Neural crest cell (in vitro differentiated cells): ENCODE data around the gene LAPTM5. TPM values are rescaled to one million over a fixed set of nuclear protein-coding genes. Genes with fewer than 3 reads are reported as not detected.
"Not testable (repeated sequence)": the region's sequence is repeated elsewhere in the genome, so short reads cannot be mapped to it uniquely, and the experiment has no call there.

Experiments used
- DNase-seq: peaks from one replicate; pipeline ENCODE4 v3.0.0; 2021; ENCODE audit warnings: low read depth, mixed read lengths, low spot score
- H3K27ac Mint-ChIP-seq: one replicate; pipeline ENCODE4 v1.8.0; 2021; ENCODE audit warnings: mild to moderate bottlenecking, mixed read lengths; ENCODE audit not compliant: unreplicated experiment
- H3K27me3 Mint-ChIP-seq: 2 replicates; pipeline ENCODE4 v1.8.0; 2021; ENCODE audit warnings: low read depth, mild to moderate bottlenecking, mixed read lengths
- H3K36me3 Mint-ChIP-seq: 2 replicates; pipeline ENCODE4 v1.8.0; 2021; ENCODE audit warnings: low read depth, mild to moderate bottlenecking, mixed read lengths
- H3K4me1 Mint-ChIP-seq: 2 replicates; pipeline ENCODE4 v1.8.0; 2021; ENCODE audit warnings: mixed read lengths
- H3K4me3 Mint-ChIP-seq: one replicate; pipeline ENCODE4 v1.8.0; 2021; ENCODE audit warnings: mild to moderate bottlenecking, mixed read lengths
- H3K9me3 Mint-ChIP-seq: 2 replicates; pipeline ENCODE4 v1.8.0; 2021; ENCODE audit warnings: mixed read lengths
- total RNA-seq: library from RNA; stranded (reverse); gene quantifications from 2 replicates; pipeline ENCODE4 v1.2.1, GENCODE V29; 2021
- TF ChIP-seq, protein P1 (sequence below): fragments of 200-600 bp; sonication (generic); conservative IDR thresholded peaks from 2 replicates; pipeline ENCODE4 v1.5.0; 2021; ENCODE audit warnings: antibody characterized with exemption, mild to moderate bottlenecking

LAPTM5 gene
- total RNA-seq, 1 donor from 2014 or later, result 1.5 TPM

- no peak overlapping the region for H3K4me3 Mint-ChIP-seq
- no peaks in the 10 kb centered on the region for H3K9me3 Mint-ChIP-seq
- H3K27me3 Mint-ChIP-seq, result no peaks in the 10 kb centered on the region
- no peak for DNase-seq
- H3K36me3 Mint-ChIP-seq, result no peaks in the 10 kb centered on the region
- peaks cover 40% of the 10 kb centered on the region for H3K4me1 Mint-ChIP-seq
- TF ChIP-seq, protein P1, sequence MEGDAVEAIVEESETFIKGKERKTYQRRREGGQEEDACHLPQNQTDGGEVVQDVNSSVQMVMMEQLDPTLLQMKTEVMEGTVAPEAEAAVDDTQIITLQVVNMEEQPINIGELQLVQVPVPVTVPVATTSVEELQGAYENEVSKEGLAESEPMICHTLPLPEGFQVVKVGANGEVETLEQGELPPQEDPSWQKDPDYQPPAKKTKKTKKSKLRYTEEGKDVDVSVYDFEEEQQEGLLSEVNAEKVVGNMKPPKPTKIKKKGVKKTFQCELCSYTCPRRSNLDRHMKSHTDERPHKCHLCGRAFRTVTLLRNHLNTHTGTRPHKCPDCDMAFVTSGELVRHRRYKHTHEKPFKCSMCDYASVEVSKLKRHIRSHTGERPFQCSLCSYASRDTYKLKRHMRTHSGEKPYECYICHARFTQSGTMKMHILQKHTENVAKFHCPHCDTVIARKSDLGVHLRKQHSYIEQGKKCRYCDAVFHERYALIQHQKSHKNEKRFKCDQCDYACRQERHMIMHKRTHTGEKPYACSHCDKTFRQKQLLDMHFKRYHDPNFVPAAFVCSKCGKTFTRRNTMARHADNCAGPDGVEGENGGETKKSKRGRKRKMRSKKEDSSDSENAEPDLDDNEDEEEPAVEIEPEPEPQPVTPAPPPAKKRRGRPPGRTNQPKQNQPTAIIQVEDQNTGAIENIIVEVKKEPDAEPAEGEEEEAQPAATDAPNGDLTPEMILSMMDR, result no peak
- peak overlapping the region; percentile 31 for H3K27ac Mint-ChIP-seq
These were observed 36.7 kb upstream of the LAPTM5 start for GRCh38 chr1:30794260-30794659.

DNA sequence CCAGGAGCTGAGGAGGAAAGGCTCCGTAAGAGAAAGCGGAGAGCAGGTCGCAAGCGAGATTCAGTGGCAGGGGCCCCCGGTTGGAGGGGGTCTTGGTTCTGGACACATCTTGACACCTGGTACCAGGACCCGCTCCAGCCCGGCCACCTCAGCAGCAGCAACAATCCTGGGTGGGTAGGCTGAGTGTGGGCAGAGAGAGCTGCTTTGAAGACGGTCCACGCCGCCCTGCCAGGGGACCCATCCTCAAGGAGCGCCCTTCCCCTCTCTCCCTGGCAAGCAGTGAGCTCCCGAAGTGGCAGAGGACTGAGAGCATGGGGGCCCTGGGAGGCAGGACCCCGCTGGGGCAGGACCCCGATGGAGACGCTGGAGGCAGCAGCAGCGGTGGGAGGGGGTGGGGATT is 35.6 kb upstream of the LAPTM5 start:
- TF ChIP-seq, protein P1, result no peak
- H3K4me3 Mint-ChIP-seq, result no peak overlapping the region
- no peaks in the 10 kb centered on the region for H3K9me3 Mint-ChIP-seq
- H3K4me1 Mint-ChIP-seq, result peaks cover 39% of the 10 kb centered on the region
- H3K27ac Mint-ChIP-seq, result no peak overlapping the region
- no peaks in the 10 kb centered on the region for H3K27me3 Mint-ChIP-seq
- DNase-seq, result no peak
- H3K36me3 Mint-ChIP-seq, result no peaks in the 10 kb centered on the region

- DNase-seq, result no peak
- Mint-ChIP-seq H3K27me3 (no peaks in the 10 kb centered on the region), H3K4me1 (peaks cover 46% of the 10 kb centered on the region), H3K36me3 (no peaks in the 10 kb centered on the region), H3K27ac (no peak overlapping the region), H3K9me3 (no peaks in the 10 kb centered on the region), H3K4me3 (no peak overlapping the region)
- TF ChIP-seq, protein P1, result no peak
These were observed 34.3 kb upstream of the LAPTM5 start for GRCh38 chr1:30791868-30792267.

DNA sequence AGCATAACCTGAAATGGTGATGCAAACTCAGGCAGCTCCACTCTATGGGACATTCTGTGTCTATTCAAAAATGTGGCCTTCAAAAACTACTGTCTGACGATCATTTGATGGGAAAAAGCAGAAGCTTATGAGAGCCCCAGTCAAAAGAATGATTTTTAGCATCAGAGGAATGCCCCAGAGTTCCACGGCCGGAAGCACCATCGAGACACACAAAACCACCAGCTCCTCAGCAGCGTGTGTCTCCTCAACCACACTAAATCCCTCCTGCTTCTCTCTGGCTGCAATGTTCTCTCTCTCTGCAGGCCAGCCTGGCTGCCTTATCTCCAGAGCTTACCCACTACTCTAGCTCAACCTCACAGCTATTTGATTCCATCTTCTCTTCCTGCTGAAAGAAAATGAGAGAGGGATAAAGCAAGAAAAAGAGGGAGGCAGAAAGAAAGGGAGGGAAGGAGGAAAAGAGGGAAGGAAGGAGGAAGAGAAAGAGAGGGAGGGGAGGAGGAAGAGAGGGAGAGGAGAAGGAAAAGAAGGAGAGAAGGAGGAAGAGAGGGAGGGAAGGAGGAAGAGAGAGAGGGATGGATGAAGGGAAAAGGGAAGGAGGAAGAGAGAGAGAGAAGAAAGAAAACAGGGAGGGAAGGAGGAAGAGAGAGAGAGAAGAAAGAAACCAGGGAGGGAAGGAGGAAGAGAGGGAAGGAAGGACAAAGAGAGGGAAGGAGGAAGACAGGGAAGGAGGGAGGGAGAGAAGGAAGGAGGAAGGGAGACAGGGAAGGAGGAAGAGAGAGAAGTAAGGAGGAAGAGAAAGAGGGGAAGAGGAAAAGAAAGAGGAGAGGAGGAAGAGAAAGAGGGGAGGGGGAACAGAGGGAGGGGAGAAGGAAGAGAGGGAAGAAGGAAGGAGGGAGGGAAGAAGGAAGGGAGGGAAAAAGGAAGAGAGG is 33.5 kb upstream of the LAPTM5 start:
- DNase-seq, result no peak
- no peaks in the 10 kb centered on the region for H3K36me3 Mint-ChIP-seq
- TF ChIP-seq, protein P1, result no peak
- H3K27ac Mint-ChIP-seq, result peak overlapping the region; percentile 75
- H3K27me3 Mint-ChIP-seq, result no peaks in the 10 kb centered on the region
- H3K9me3 Mint-ChIP-seq, result no peaks in the 10 kb centered on the region
- peaks cover 54% of the 10 kb centered on the region for H3K4me1 Mint-ChIP-seq
- H3K4me3 Mint-ChIP-seq, result no peak overlapping the region

- H3K9me3 Mint-ChIP-seq, H3K36me3 Mint-ChIP-seq: not testable (repeated sequence)
These were observed 32.6 kb upstream of the LAPTM5 start for GRCh38 chr1:30790256-30790525.

More at GRCh38 chr1:30790256-30790525, 32.6 kb upstream of the LAPTM5 start:
- H3K4me3 Mint-ChIP-seq, DNase-seq, H3K27me3 Mint-ChIP-seq: not testable (repeated sequence)
- Mint-ChIP-seq H3K27ac (peak overlapping the region; percentile 62), H3K4me1 (peaks cover 63% of the 10 kb centered on the region)
